ENCODE data around the gene ANKLE1.

DNA sequence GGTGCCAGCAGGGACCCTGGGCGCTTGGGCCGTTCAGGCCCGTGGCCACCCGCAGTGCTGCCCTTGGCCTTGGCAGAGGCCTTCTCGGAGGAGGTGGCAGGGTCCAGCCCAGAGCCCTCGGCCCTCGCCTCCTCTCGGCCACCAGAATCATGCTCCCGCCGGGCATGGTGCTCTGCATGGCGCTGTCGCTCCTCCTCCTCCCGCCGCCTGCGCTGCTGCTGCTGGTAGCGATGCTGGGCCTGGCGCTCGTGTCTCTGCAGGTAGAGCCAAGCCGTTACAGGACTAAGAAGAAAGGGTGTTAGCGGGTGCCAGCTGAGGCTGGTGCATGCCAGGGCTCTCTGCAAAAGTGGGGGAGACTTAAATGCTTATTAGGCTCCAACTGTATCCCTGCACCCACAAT is 43.4 kb downstream of the ANKLE1 start:
- TF ChIP-seq, protein P1, sequence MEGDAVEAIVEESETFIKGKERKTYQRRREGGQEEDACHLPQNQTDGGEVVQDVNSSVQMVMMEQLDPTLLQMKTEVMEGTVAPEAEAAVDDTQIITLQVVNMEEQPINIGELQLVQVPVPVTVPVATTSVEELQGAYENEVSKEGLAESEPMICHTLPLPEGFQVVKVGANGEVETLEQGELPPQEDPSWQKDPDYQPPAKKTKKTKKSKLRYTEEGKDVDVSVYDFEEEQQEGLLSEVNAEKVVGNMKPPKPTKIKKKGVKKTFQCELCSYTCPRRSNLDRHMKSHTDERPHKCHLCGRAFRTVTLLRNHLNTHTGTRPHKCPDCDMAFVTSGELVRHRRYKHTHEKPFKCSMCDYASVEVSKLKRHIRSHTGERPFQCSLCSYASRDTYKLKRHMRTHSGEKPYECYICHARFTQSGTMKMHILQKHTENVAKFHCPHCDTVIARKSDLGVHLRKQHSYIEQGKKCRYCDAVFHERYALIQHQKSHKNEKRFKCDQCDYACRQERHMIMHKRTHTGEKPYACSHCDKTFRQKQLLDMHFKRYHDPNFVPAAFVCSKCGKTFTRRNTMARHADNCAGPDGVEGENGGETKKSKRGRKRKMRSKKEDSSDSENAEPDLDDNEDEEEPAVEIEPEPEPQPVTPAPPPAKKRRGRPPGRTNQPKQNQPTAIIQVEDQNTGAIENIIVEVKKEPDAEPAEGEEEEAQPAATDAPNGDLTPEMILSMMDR (IDR thresholded peaks at IDR 0.05) = no peak
- no peak for TF ChIP-seq POLR2A (IDR thresholded peaks at IDR 0.05)
